Measurements from ENCODE around the gene TLCD4.
"Not testable (repeated sequence)": the region's sequence is repeated elsewhere in the genome, so short reads cannot be mapped to it uniquely, and the experiment has no call there.

TLCD4 gene, protein sequence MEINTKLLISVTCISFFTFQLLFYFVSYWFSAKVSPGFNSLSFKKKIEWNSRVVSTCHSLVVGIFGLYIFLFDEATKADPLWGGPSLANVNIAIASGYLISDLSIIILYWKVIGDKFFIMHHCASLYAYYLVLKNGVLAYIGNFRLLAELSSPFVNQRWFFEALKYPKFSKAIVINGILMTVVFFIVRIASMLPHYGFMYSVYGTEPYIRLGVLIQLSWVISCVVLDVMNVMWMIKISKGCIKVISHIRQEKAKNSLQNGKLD

DNA sequence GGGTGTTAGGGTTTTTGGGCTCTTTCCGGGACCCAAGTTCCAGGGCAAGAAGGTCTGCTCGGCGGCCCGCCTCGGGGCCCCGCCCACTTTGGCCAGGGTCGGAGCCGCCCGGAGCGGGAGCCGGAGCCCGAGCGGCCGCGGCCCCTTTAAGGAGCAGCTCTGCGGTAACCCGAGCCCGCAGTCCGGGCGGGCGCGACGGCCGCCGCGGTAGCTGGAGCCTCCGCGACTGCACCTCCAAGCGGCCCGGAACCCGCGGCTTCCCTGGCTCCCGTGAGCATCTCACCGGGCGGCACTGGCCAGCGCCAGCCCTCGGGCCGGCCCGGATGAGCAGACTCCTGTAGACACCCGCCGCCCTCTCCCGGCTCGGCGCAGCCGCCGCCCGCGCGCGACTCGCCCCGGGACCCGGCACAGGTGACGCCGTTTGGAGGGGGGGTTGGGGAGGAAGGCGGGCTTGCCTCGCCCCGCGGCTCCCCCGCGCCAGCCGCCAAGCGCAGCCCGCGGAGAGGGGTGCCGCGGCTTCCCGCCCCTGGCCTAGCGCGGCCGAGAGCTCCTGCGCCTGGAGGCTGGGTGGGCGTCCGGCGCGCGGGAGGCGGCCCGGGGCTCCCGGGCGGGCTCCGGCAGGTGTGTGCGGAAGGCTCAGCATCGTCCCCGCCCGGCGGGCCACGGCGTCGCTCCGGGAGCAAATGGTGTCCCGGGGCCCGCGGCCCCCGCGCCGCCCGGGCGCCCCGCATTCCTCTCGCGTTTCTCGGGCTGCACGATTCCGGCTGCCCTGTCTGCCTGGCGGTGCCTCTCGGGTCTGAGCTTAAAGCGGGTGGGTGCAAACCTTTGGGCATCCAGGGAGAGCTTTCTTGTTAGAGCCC lies at the start of gene TLCD4:
TSS of gene TLCD4 (plus strand) at position 149 of the 860 bp plus-strand sequence. CDS start 26,547 bp downstream, outside the sequence.
- peak; percentile 47 to 87 for DNase-seq

DNA sequence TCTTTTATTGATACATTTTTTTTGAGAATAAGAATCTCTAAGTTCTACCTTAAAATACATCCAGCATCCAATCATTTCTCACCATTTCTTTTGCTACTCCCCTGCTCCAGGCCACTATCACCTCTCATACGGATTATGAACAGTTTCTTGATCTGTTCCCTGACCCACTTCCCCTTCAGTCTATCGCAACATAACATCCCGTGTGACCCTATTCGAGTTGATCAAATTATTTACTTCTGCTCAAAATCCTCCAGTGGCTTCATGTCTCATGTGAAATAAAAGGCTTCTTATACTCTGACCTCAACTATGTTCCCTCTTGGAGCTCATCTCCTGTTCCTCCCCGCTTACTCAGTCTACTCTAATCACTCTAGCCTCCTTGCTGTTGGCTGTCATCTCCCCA lies 49.6 kb upstream of the TLCD4 start:
- DNase-seq: no peak

DNA sequence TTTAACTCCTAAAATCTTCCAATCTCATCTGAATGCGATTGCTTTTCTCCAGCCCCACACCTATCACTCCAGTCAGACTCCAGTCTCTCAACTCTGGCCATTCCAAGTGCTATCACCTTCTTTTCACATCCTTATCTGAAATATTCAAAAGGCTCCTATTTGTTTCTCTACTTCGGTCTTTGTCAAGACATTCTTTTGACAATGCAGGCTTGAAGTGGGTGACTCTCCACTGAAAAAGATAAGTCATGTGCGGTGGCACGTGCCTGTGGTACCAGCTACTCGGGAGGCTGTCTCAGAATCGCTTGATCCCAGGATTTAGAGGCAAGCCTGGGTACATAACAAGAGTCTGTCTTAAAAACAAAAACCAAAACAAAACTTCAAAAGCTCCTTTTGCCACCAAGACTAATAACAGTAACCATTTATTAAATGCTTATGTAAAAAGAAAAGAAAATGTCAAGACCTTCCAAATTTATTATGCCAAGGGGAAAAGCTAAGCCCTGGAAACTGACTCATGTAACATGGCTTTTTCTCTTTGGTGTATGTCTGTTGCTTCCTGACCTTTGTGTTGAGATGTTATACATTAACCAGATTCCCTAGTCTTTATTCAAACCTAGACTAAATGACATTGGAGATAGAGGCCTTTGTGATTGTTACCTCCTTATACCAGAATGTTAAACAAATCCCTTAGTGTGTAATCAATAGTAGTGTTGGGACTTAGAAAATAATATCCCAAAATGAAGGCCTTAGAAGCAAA lies 48.0 kb upstream of the TLCD4 start:
- DNase-seq: peak; percentile 12 to 20

DNA sequence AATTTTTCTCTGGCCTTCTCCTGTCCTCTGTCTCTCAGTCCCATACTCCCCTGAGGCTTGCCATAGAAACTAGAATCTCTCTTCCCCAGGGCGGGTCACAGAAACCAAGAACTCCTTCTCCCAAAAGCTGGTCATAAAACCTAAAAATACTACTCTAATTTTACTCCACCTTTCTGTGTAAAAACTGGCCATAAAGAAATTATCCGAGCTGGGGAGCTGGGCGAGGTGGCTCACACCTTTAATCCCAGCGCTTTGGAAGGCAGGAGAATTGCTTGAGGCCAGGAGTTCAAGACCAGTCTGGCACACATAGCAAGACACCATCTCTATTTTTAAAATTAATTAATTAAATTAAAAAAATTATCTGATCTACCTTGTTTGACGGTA lies 47.5 kb upstream of the TLCD4 start:
- no peak for DNase-seq

DNA sequence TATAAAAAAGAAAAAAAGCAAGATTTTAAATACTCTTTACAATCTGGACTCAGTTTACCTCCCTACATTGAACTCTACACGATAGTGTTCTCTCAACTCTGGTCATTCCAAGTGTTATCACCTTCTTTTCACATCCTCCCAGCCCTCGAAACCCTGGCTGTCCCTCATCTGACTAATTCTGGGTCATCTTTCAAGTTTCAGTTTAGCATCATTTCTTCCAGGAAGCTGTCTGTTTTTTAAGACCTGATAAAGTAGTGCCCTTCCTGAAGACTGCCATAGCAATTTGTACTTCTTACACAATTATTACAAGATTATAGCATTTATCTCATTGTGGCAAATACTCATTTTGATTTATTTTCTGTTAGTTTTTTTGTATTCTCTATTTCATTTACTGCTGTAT lies 45.6 kb upstream of the TLCD4 start:
- no peak for DNase-seq

DNA sequence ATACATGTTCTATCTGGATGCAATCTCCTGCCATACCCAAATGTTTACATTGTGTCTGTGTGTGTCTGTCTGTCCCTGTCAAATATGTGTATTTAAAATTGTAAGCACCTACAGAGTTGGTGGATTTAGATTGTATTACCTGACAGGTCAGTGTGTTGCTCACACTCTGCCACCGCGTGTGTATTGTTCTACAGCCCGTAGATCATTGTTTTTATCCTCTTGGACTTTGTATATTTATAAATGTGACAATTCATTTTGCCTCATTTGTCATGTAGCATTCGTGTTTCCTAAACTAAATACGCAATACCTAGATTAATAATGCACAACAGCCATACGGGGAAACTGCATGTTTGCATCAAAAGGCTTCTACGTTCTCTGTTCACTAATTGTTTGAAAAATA lies 45.0 kb upstream of the TLCD4 start:
- no peak for DNase-seq

DNA sequence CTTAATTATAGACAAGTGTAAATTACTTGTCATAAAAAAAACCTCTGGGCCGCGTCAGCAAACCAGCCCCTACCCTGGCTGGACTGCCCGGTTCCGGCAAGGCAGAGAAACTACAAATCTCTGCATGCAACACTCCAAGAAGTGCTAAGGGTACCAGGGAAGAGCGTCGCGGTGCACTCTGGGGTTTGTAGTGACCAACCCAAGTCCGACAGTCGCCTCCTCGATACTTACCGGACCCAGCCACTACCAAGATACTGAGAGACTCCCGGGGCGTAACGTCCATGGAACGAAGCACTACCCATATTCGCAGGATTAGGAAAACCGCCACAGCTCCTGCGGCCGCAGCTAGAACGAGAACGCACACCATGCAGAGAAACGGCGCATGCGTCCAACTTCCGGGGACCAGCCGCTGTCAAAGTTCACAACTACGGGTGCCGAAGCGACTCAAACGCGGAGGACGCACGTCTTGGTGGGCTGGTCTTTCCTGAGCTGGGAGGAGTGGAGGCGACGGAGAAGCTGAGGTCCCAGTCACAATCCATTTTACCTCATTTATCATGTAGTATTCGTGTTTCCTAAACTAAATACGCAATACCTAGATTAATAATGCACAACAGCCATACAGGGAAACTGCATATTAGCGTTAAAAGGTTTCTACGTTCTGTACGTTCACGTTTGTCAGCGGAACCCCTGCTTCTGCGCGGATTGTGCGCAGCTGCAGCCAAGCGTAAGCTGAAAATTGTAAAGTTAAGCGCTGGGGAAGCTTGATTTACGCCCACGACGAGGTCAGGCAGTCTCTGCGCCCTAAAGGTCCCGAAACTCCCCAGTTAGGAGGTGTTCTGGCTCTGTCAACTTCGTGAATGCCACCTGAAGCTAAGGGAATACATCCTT lies 44.4 kb upstream of the TLCD4 start, which contains the start of gene ALG14:
TSS of gene ALG14 (minus strand) at position 420 of the 888 bp plus-strand sequence. CDS start at position 367, 53 bp downstream.
- DNase-seq: peak; percentile 93 to 96

DNA sequence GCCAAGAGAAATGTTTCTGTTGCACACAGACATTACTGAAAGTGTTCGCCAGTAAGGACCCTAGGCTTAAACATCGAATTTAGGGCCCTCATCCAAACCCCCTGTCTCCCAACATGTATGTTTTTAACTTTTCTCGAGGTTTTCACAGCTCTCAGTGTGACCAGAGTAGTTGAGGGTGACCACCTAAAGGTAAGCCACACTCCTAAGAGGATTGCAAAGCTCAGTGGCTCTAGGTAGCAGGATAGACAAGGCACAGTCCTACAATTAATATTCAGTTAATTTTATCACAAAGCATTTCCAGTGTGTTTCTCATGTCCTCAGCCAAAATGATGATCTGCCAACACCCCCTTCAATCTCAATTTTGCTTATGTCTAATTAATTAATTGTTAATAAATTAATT lies 43.7 kb upstream of the TLCD4 start:
- no peak for DNase-seq

DNA sequence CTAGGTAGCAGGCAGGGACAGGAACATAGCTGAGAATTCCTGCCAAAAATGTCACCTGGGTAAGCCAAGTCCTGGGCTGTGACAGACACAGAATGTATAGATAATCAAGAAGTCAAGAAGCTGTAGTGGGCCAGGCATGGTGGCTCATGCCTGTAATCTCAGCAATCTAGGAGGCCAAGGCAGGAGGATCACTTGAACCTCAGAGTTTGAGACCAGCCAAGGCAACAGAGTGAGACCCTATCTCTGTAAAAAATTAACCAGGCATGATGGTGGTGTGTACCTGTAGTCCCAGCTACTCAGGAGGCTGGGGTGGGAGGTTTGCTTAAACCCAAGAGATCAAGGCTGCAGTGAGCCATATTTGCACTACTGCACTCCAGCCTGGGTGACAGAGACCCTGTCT lies 41.1 kb upstream of the TLCD4 start:
- DNase-seq: no peak

DNA sequence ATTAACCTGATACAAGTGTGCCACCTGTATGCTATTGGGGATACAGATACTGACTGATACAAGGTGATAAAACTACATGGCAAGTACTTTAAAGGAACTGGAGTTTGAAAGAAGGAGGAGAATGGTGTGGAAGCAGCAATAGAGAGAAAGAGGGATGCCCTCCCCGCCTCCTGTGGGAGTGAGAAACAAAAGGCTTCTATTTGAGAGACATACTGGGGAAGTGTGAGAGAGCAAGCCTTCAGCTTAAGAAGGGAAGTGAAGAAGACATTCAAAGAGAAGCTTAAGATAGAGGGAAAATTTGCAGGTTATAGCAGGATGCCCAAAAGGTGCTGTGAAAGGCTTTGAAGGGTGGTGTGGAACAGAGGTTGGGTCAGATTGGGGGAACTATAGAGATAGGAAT lies 36.7 kb upstream of the TLCD4 start:
- DNase-seq: no peak

DNA sequence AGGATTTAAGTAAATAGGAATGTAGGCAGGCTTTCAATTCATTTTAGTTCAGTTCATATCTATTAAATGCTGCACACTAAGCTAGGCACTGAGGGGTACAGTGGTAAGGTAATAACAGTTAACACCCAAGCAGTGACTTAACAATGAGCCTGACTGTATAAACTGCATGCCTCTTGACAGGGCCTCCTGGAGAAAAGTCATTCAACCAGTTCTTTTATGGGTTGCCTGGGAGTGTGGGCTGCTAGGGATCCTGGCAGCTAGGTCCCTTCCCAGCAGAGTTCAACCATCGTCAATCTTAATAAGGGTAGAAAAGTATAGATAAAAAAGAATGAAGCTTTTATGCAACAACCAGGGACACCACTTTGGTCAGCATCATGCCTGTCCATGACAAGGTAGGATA lies 36.3 kb upstream of the TLCD4 start:
- no peak for DNase-seq

DNA sequence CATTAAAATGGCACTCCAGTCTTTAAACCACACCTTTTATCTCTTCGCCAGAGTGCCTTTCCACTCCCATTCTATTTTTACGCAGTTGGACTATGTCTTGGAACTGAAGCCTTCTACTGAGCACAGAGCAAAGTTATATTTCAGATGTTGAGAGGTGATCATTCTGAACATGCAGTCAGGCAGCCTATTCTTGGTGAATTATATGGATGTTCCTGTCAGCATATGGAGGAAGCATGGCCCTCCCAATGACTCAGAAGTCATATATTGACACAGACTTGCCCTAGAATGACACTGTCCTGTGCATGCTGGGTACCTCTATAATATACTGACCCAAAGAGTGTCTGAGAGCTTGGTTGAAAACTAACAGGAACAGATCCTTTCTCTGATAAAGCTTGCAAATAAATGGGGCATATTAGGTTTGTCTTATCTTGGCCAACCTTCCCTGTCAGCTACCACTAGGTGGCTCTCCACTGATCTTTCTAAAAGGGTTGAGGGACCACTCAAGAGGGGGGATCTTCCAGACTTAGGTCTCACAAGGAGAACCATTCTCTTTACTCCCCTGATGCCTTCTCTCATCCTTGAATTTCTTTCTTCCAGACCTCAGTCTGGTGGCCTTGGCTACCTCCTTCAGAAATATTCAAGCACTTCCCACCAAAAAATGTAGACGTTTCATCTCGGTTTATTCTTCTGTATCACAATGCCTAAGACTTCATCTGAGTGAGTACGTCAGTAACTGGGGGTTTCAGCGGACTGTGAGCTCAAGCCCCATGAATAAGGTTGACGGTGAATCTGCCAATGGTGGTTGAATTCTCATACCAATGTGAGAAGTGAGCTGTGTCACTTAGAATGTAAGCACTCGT lies 32.6 kb upstream of the TLCD4 start:
- DNase-seq: peak; percentile 23 to 62

DNA sequence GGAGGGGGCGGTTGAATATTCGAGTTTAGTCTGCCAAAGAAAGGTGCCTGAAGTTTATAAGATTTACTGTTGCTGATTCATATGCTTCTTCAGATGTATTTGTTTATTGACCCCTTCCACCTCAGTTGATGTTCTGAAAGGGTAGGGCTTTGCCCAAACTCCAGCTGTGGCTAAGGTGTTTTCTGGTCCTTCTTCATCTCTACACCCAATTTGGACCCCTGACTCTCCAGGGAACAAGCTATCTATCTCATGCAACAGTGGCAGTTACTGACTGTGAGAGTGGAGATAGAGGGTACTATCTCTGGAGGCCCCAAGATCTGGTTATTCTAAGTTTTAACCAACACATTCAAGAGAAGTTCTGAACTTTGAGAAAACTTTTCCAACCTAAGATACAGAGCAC lies 31.8 kb upstream of the TLCD4 start:
- DNase-seq: no peak

DNA sequence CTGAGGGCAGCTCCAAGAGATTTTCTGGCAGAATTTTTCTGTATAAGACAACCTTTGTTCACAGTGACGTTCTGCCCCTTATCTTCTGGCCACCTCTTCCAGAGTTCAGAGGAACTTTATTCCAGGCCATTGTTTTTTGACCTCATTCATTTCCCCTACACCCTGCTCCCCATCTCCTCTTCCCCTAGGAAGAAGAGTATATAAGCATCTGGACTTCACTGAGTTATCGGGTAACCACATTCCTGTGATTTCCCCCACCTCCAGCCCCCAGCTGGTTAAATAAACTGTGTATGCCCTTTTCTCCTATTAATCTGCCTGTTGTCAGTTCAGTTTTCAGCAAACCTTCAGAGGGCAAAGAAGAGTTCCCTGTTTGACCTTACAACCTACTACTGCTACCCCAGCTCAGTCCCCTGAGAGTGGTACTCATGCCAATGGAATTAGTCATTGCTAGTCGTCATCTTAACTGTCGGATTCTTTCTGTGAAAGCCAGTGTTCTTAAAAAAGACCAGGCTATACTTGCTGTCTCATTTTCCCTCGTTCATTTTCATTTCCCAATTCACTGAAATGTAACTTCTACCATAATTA lies 30.1 kb upstream of the TLCD4 start:
- no peak for DNase-seq

DNA sequence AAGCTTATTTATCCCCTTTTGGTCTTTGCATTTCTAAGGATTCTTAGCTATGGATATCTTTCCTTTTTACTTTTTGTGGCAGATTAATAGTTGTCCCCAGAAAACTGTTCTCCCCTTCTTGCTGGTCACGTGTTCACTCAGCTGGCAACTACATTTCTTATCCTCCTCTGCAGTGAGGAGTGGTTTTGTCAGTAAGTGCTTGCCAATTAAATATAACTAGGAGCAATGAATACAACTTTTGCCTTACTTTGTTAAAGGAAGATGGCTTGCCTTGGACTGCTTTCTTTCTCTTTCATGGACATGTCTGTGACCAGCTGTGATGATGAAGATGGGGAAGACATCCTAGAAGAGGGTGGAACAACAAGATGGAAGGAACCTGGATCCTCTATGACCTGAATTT lies 28.9 kb upstream of the TLCD4 start:
- no peak for DNase-seq

DNA sequence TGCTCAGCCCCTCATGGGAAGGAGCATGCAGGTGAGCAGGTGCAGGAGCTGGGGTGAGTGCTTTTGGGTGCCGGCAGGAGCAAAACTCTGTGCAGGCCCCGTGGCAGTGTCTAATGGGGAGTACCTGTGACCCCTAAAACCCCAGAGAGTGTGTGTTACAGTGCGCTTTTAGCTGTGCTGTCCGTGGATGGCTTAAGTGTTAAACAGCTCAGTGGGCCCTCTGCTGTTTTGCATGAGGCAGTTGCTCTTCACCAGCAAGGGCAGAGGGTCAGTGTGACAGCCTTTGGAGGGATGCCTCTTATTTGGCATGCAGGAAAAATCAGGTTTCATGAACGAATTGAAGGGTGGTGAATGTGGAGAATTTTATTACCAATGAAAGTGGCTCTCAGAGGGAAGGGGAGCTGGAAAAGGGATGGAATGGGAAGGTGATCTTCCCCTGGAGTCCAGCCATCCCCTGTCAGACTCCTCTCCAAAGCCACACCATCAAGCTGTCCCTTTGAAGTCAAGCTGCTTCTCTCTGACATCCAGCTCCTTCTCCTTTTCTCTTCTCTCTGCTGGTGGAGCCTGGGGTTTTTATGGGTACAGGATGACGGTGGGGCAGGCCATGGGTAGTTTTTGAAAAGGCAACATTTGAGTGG lies 27.4 kb upstream of the TLCD4 start:
- DNase-seq: peak in 1 of 2 experiments; percentile 2

DNA sequence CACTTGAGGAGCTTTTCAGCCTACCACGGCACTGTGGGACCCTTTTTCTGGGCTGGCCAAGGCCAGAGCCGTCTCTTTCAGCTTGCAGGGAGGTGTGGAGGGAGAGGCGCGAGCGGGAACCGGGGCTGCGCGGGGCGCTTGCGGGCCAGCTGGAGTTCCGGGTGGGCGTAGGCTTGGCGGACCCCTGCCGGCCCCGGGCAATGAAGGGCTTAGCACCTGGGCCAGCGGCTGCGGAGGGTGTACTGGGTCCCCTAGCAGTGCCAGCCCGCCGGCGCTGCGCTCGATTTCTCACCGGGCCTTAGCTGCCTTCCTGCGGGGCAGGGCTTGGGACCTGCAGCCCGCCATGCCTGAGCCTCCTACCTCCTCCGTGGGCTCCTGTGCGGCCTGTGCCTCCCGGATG lies 25.9 kb upstream of the TLCD4 start:
- not testable (repeated sequence) for DNase-seq

DNA sequence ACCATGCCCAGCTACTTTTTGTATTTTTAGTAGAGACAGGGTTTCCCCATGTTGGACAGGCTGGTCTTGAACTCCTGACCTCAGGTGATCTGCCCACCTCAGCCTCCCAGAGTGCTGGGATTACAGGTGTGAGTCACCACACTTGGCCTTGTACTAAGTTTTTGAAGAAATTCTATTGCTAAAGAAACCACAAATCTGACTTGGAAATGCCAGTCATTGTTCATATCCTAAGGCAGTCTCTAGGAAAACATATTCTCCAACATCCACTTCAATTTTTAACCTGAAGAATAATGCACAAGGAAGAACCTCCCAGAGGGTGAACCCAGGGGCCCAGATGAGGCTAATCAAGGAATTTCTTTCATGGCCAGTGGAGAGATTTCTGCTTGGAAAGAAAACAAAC lies 24.3 kb upstream of the TLCD4 start:
- not testable (repeated sequence) for DNase-seq

DNA sequence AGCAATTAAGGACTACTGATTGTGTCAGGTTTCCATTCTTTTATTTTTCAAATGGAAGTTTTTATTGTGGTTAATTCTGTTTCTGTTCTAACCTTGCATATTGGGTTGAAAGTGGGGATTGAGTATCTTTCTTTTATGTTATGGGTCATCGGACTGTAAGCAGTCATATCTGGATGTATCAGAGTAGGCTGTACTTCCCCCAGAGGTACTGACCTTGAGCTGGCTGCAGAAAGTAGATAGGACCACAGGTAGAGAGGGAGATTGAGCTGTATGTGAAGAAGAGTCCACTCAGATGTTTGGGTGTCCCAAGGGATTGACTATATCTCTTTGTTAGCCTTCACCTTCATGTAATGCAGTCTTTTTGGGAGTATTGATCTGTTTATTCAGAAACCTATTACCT lies 23.9 kb upstream of the TLCD4 start:
- DNase-seq: no peak

DNA sequence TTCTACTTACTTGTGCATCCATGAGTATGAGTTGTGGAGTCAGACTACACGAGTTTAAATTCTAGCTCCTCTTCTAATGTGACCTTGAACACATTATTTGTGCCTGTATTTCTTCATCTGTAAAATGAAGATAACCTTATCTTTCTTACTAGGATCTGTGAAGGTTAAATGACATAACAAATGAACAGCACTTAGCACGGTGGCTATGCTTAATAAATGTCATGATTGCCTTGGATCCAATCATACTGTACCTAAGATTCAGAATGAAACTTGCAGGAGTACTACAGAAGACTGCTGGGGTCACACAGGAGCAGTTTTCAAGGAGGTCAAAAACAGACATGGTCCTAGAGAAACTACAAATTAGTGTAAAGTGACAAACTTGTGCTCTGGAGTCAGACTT lies 22.2 kb upstream of the TLCD4 start:
- DNase-seq: no peak

DNA sequence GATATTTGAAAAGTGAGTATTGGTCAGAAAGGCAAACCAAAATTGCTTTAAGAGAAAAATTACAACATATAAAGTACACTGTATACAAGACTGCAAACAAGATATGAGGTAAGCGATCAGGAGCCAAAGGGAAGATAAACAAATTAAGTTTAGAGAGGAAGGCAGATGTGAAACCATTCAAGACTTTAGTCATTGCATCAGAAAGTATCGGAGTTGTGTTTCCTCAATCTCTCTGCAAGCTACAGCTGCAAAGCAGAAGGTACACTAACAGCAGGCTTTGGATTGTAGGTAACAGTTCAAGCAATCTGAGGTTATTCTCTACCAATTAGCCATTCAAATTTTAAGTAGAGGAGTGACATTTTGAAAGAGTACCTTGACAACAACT lies 21.3 kb upstream of the TLCD4 start:
- no peak for DNase-seq

Measured in NCI-H526 (cell line).